PFSK-1 (cell line): Measurements from ENCODE around the gene LINGO3.

Experiments
- FOXP2 ChIP-seq: optimal IDR thresholded peaks from 2 replicates; pipeline ENCODE3; 2011; ENCODE audit warnings: borderline replicate concordance, control low read depth, inconsistent platforms; ENCODE audit not compliant: insufficient read depth; ENCODE audit errors: extremely low read length, extremely low read depth
- POLR2AphosphoS5 ChIP-seq: IDR thresholded peaks from 2 replicates; pipeline ENCODE4 v1.6.1; 2012; ENCODE audit warnings: low read depth, mild to moderate bottlenecking, control low read depth, low read length, moderate library complexity
- SIN3A ChIP-seq: IDR thresholded peaks from 2 replicates; pipeline ENCODE4 v1.6.1; 2012; ENCODE audit warnings: mild to moderate bottlenecking, low read length, moderate library complexity, borderline replicate concordance; ENCODE audit not compliant: insufficient read depth
- TAF1 ChIP-seq: IDR thresholded peaks from 2 replicates; pipeline ENCODE4 v1.6.1; 2012; ENCODE audit warnings: low read length, control low read depth, borderline replicate concordance; ENCODE audit not compliant: insufficient read depth
- TF ChIP-seq, protein P1 (sequence below), 2 experiments: IDR thresholded peaks; 2 replicates each; pipeline versions ENCODE4 v1.6.1 to v1.8.0; 2011 to 2012; ENCODE audit warnings: low read depth in 2 of 2, low read length in 2 of 2, control low read depth in 1 of 2, inconsistent platforms in 1 of 2, mild to moderate bottlenecking in 1 of 2, moderate library complexity in 1 of 2; ENCODE audit not compliant: insufficient read depth in 1 of 2

LINGO3 gene

GRCh38 chr19:2269244-2270156 is 38.5 kb downstream of the LINGO3 start:
- TF ChIP-seq, protein P1, sequence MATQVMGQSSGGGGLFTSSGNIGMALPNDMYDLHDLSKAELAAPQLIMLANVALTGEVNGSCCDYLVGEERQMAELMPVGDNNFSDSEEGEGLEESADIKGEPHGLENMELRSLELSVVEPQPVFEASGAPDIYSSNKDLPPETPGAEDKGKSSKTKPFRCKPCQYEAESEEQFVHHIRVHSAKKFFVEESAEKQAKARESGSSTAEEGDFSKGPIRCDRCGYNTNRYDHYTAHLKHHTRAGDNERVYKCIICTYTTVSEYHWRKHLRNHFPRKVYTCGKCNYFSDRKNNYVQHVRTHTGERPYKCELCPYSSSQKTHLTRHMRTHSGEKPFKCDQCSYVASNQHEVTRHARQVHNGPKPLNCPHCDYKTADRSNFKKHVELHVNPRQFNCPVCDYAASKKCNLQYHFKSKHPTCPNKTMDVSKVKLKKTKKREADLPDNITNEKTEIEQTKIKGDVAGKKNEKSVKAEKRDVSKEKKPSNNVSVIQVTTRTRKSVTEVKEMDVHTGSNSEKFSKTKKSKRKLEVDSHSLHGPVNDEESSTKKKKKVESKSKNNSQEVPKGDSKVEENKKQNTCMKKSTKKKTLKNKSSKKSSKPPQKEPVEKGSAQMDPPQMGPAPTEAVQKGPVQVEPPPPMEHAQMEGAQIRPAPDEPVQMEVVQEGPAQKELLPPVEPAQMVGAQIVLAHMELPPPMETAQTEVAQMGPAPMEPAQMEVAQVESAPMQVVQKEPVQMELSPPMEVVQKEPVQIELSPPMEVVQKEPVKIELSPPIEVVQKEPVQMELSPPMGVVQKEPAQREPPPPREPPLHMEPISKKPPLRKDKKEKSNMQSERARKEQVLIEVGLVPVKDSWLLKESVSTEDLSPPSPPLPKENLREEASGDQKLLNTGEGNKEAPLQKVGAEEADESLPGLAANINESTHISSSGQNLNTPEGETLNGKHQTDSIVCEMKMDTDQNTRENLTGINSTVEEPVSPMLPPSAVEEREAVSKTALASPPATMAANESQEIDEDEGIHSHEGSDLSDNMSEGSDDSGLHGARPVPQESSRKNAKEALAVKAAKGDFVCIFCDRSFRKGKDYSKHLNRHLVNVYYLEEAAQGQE (IDR thresholded peaks at IDR 0.05; ENCODE audit: insufficient read depth in 1 of 2, low read depth in 2 of 2, low read length in 2 of 2) = 0 out of 4 replicates have a peak, but pooled peaks of 1 of the 2 experiments have one; percentile 67
- TF ChIP-seq TAF1 = peak; percentile 99
- peak; percentile 82; the same call in 1 of the 2 replicates for TF ChIP-seq SIN3A
- TF ChIP-seq FOXP2 = peak; percentile 48
- TF ChIP-seq POLR2AphosphoS5 = peak; percentile 99

- TF ChIP-seq POLR2AphosphoS5 (no peak), TAF1 (no peak), FOXP2 (no peak), SIN3A (no peak)
- TF ChIP-seq, protein P1 (IDR thresholded peaks at IDR 0.05; ENCODE audit: insufficient read depth in 1 of 2, low read depth in 2 of 2, low read length in 2 of 2) = no peak
These were observed 39.1 kb downstream of the LINGO3 start for GRCh38 chr19:2268861-2269243.

DNA sequence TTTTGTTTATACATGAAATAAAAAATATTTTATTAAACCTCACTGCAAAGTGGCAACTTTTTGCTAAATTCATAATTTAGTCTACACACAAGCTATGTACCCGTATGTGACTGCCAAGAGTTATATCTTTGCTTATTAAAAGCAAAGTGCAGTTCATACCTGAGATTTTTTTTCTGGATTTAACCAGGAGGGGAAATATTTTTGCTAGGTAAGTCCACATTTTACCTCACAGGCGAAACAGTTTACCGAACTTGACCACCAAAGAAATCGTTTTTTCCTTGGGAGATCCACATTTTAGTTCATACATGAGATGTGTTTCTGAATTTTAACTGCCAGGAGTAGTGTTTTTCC is 39.5 kb downstream of the LINGO3 start:
- no peak for TF ChIP-seq TAF1
- TF ChIP-seq POLR2AphosphoS5 = no peak

- TF ChIP-seq FOXP2 = peak; percentile 25
- TF ChIP-seq POLR2AphosphoS5 = peak; percentile 53
- no peak for TF ChIP-seq TAF1
These were observed 41.6 kb downstream of the LINGO3 start for GRCh38 chr19:2266183-2266993.

DNA sequence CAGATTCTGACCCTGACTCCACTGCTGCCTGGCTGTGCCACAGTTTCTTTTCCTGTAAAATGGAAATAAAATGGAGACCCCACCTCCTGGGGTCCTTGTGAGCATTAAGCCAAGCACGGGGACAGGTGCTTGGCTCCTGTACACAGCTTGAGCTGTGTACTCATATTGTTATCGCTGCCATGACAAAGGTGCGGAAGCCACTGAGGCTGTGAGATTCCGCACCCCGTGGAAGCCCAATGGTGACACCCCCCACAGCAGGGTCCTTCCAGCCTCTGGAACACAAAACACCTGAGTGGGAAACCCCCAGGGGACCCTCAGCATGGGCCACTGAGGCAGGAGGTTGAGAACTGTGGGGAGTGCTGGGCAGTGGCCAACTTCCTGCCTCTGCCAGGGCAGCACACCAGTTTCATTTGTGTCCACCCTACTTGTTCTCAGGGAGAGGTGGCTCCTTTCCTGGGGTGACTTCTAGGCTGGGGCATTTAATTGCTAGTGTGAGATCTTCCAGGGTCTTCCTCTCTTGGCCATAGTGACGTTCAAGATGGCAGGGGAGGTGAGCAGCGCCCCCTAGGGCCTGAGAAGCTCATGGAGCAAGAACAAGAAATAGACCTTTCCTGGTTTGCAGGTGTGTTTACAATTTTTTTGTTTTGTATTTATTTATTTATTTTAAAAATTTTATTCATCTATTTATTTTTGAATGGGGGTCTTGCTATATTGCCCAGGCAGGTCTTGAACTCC is 46.3 kb downstream of the LINGO3 start:
- TF ChIP-seq POLR2AphosphoS5 = no peak
- TF ChIP-seq, protein P1 (IDR thresholded peaks at IDR 0.05; ENCODE audit: insufficient read depth in 1 of 2, low read depth in 2 of 2, low read length in 2 of 2) = no peak
- no peak for TF ChIP-seq SIN3A
- no peak for TF ChIP-seq TAF1
